ENCODE measurements around the gene DDX27. TPM values are rescaled to one million over a fixed set of nuclear protein-coding genes. Genes with fewer than 3 reads are reported as not detected.

The DDX27 gene
- total and polyA plus RNA-seq, 2 of the 13 experiments (the other 11 are each of a cell fraction or from before 2014, with no cell fraction given) = 42.6 to 72.8 TPM

GRCh38 chr20:49279677-49280462 is 60.7 kb downstream of the DDX27 start (continued):
- TF ChIP-seq TMF1 (CRISPR knock-in tag; IDR thresholded peaks at IDR 0.05; ENCODE audit: low read depth) = 0 out of 2 replicates have a peak, but pooled peaks have one; percentile 23
- no peak for TF ChIP-seq CCDC6 (CRISPR knock-in tag; IDR thresholded peaks at IDR 0.05)
- no peak for TF ChIP-seq JDP2 (CRISPR knock-in tag; IDR thresholded peaks at IDR 0.05; ENCODE audit: borderline replicate concordance)
- peak; percentile 73 for TF ChIP-seq MBD4 (IDR thresholded peaks at IDR 0.05; ENCODE audit: borderline replicate concordance, low read length)
- 0 out of 2 replicates have a peak, but pooled peaks have one; percentile 21 for TF ChIP-seq ZNF264 (CRISPR knock-in tag; IDR thresholded peaks at IDR 0.05)
- 0 out of 2 replicates have a peak, but pooled peaks have one; percentile 31 for TF ChIP-seq ARNT2 (CRISPR knock-in tag; IDR thresholded peaks at IDR 0.05; ENCODE audit: low read depth)
- TF ChIP-seq, protein P1, sequence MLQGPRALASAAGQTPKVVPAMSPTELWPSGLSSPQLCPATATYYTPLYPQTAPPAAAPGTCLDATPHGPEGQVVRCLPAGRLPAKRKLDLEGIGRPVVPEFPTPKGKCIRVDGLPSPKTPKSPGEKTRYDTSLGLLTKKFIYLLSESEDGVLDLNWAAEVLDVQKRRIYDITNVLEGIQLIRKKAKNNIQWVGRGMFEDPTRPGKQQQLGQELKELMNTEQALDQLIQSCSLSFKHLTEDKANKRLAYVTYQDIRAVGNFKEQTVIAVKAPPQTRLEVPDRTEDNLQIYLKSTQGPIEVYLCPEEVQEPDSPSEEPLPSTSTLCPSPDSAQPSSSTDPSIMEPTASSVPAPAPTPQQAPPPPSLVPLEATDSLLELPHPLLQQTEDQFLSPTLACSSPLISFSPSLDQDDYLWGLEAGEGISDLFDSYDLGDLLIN (CRISPR knock-in tag; IDR thresholded peaks at IDR 0.05; ENCODE audit: borderline replicate concordance) = no peak
- peak; percentile 18; the same call in 1 of the 2 replicates for TF ChIP-seq ZFP1 (CRISPR knock-in tag; IDR thresholded peaks at IDR 0.05)
- TF ChIP-seq KDM4B (CRISPR knock-in tag; IDR thresholded peaks at IDR 0.05) = peak; percentile 36; the same call in 1 of the 2 replicates
- TF ChIP-seq ZNF180 (CRISPR knock-in tag; IDR thresholded peaks at IDR 0.05; ENCODE audit: borderline replicate concordance, low read depth) = no peak
- no peak for TF ChIP-seq ZBTB34 (CRISPR knock-in tag; IDR thresholded peaks at IDR 0.05)
- TF ChIP-seq, protein P2, sequence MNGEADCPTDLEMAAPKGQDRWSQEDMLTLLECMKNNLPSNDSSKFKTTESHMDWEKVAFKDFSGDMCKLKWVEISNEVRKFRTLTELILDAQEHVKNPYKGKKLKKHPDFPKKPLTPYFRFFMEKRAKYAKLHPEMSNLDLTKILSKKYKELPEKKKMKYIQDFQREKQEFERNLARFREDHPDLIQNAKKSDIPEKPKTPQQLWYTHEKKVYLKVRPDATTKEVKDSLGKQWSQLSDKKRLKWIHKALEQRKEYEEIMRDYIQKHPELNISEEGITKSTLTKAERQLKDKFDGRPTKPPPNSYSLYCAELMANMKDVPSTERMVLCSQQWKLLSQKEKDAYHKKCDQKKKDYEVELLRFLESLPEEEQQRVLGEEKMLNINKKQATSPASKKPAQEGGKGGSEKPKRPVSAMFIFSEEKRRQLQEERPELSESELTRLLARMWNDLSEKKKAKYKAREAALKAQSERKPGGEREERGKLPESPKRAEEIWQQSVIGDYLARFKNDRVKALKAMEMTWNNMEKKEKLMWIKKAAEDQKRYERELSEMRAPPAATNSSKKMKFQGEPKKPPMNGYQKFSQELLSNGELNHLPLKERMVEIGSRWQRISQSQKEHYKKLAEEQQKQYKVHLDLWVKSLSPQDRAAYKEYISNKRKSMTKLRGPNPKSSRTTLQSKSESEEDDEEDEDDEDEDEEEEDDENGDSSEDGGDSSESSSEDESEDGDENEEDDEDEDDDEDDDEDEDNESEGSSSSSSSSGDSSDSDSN (CRISPR knock-in tag; IDR thresholded peaks at IDR 0.05) = no peak; the same call in 1 of the 2 replicates
- no peak; the same call in none of the 2 replicates for TF ChIP-seq FOXK1 (CRISPR knock-in tag; IDR thresholded peaks at IDR 0.05; ENCODE audit: borderline replicate concordance, low read depth)
- TF ChIP-seq MXD4 (CRISPR knock-in tag; IDR thresholded peaks at IDR 0.05) = peak; percentile 35; the same call in 1 of the 2 replicates
- TF ChIP-seq NFKBIZ (CRISPR knock-in tag; IDR thresholded peaks at IDR 0.05) = peak; percentile 68; the same call in 1 of the 2 replicates
- TF ChIP-seq ZNF10 (CRISPR knock-in tag; IDR thresholded peaks at IDR 0.05; ENCODE audit: borderline replicate concordance, low read depth) = no peak
- TF ChIP-seq FOXK2 (IDR thresholded peaks at IDR 0.05) = no peak
- TF ChIP-seq, protein P3, sequence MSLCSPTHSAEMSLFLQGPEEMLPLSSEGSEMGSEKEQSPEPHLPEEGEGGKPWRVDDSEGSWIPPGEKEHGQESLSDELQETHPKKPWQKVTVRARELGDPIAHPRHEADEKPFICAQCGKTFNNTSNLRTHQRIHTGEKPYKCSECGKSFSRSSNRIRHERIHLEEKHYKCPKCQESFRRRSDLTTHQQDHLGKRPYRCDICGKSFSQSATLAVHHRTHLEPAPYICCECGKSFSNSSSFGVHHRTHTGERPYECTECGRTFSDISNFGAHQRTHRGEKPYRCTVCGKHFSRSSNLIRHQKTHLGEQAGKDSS (CRISPR knock-in tag; IDR thresholded peaks at IDR 0.05; ENCODE audit: borderline replicate concordance, low read depth) = no peak
- TF ChIP-seq MEIS2 (CRISPR knock-in tag; IDR thresholded peaks at IDR 0.05) = 0 out of 2 replicates have a peak, but pooled peaks have one; percentile 9
- no peak for TF ChIP-seq ZNF251 (CRISPR knock-in tag; IDR thresholded peaks at IDR 0.05)
- no peak for TF ChIP-seq HOXA9 (CRISPR knock-in tag; IDR thresholded peaks at IDR 0.05; ENCODE audit: borderline replicate concordance)
- TF ChIP-seq ZUFSP (CRISPR knock-in tag; IDR thresholded peaks at IDR 0.05; ENCODE audit: borderline replicate concordance) = no peak
